Prostate gland (tissue), 1 donor: ENCODE results near the gene PRRX1.

Experiments
- POLR2A ChIP-seq: fragments of 450-650 bp; IDR thresholded peaks from one replicate; pipeline ENCODE4 v1.6.1; 2016; ENCODE audit warnings: antibody characterized with exemption, mild to moderate bottlenecking
- POLR2AphosphoS5 ChIP-seq: sonication (generic); formaldehyde crosslinking; IDR thresholded peaks from one replicate; pipeline ENCODE4 v1.6.1; 2017; ENCODE audit warnings: antibody characterized with exemption

GRCh38 chr1:170732252-170732588, 68.3 kb downstream of the PRRX1 start:
- TF ChIP-seq POLR2A (no peak), POLR2AphosphoS5 (no peak)
